ENCODE results near the gene ETS1. TPM values are rescaled to one million over a fixed set of nuclear protein-coding genes. Genes with fewer than 3 reads are reported as not detected.

The ETS1 gene
- polyA plus RNA-seq, 1 donor from 2014 or later = 0.42 TPM

- H3K9me2 ChIP-seq (ENCODE audit: insufficient read depth, low read length) = no peaks in the 10 kb centered on the region
- no peaks in the 10 kb centered on the region for H3F3A ChIP-seq (ENCODE audit: insufficient read depth, low read length, poor library complexity, severe bottlenecking)
- no peak for TF ChIP-seq EZH2 (IDR thresholded peaks at IDR 0.05; ENCODE audit: borderline replicate concordance, insufficient read depth, low read length, poor library complexity, severe bottlenecking)
- no peak for TF ChIP-seq EP300 (conservative IDR thresholded peaks at IDR 0.05; ENCODE audit: poor library complexity, severe bottlenecking)
- TF ChIP-seq RAD21 (conservative IDR thresholded peaks at IDR 0.05) = no peak
- TF ChIP-seq REST (IDR thresholded peaks at IDR 0.05; ENCODE audit: borderline replicate concordance) = no peak
- TF ChIP-seq SMC3 (conservative IDR thresholded peaks at IDR 0.05; ENCODE audit: poor library complexity) = no peak
- no peak for TF ChIP-seq POLR2AphosphoS5 (IDR thresholded peaks at IDR 0.05)
- TF ChIP-seq TAF1 (IDR thresholded peaks at IDR 0.05; ENCODE audit: low read depth) = no peak
- TF ChIP-seq MXI1 (conservative IDR thresholded peaks at IDR 0.05; ENCODE audit: poor library complexity, severe bottlenecking) = no peak
- no peak for TF ChIP-seq CTCF (IDR thresholded peaks at IDR 0.05; ENCODE audit: poor library complexity, severe bottlenecking)
- H2AFZ ChIP-seq (ENCODE audit: low read depth, low read length) = no peak overlapping the region
- H3K27ac ChIP-seq (ENCODE audit: low read length) = no peak overlapping the region
- no peak overlapping the region for H3K4me3 ChIP-seq (ENCODE audit: low read length)
- peaks cover 57% of the 10 kb centered on the region for H3K27me3 ChIP-seq (ENCODE audit: insufficient read depth, low read depth, low read length)
- no peak overlapping the region for H3K4me2 ChIP-seq (ENCODE audit: low read length)
- H3K36me3 ChIP-seq (ENCODE audit: insufficient read depth, low read length) = no peaks in the 10 kb centered on the region
- no peaks in the 10 kb centered on the region for H3K79me2 ChIP-seq (replicated peaks; ENCODE audit: insufficient read depth, low read length)
- no peaks in the 10 kb centered on the region for H4K20me1 ChIP-seq (ENCODE audit: insufficient read depth)
- H3K9me3 ChIP-seq (ENCODE audit: low read length) = no peaks in the 10 kb centered on the region
- no peak overlapping the region for H3K9ac ChIP-seq (ENCODE audit: low read length)
Measured at GRCh38 chr11:128582496-128583366, 4.6 kb downstream of the ETS1 start.

- Histone ChIP-seq H3K4me3 (ENCODE audit: low read length) (no peak overlapping the region), H3K79me2 (replicated peaks; ENCODE audit: insufficient read depth, low read length) (no peaks in the 10 kb centered on the region), H3K27me3 (ENCODE audit: insufficient read depth, low read depth, low read length) (peaks cover 47% of the 10 kb centered on the region), H3K9me3 (ENCODE audit: low read length) (no peaks in the 10 kb centered on the region), H2AFZ (ENCODE audit: low read depth, low read length) (no peak overlapping the region), H3F3A (ENCODE audit: insufficient read depth, low read length, poor library complexity, severe bottlenecking) (no peaks in the 10 kb centered on the region), H3K4me2 (ENCODE audit: low read length) (no peak overlapping the region), H3K36me3 (ENCODE audit: insufficient read depth, low read length) (no peaks in the 10 kb centered on the region), H3K27ac (ENCODE audit: low read length) (no peak overlapping the region), H3K9me2 (ENCODE audit: insufficient read depth, low read length) (no peaks in the 10 kb centered on the region), H4K20me1 (ENCODE audit: insufficient read depth) (no peaks in the 10 kb centered on the region), H3K9ac (ENCODE audit: low read length) (no peak overlapping the region)
- no peak for TF ChIP-seq SMC3 (conservative IDR thresholded peaks at IDR 0.05; ENCODE audit: poor library complexity)
- TF ChIP-seq POLR2AphosphoS5 (IDR thresholded peaks at IDR 0.05) = no peak
Measured at GRCh38 chr11:128581561-128582272, 5.6 kb downstream of the ETS1 start.
